RWPE1 (cell line): ENCODE data around the gene MAPK4.

ENCODE experiments used
- CTCF ChIA-PET: fragments of 350-600 bp; sonication (Branson Sonifier 250); formaldehyde crosslinking; extraction: SDS; loops from one replicate; lab custom pipeline; 2021; lab: Yijun Ruan, JAX
- POLR2A ChIA-PET: fragments of 400-600 bp; formaldehyde crosslinking; extraction: SDS; loops from one replicate; lab custom pipeline; 2020; ENCODE audit warnings: antibody characterized with exemption; ENCODE audit not compliant: low non-redundant PET; lab: Yijun Ruan, JAX
- DNase-seq: peaks from one replicate; pipeline ENCODE4 v3.0.0; 2012; ENCODE audit warnings: low spot score
- H3K27ac ChIP-seq: fragments of 450-650 bp; 2 replicates; pipeline ENCODE4 v1.5.1; 2017
- TF ChIP-seq, protein P1 (sequence below): fragments of 450-650 bp; conservative IDR thresholded peaks from 2 replicates; pipeline ENCODE4 v1.5.1; 2017; ENCODE audit warnings: low read depth, mild to moderate bottlenecking

MAPK4 gene

DNA sequence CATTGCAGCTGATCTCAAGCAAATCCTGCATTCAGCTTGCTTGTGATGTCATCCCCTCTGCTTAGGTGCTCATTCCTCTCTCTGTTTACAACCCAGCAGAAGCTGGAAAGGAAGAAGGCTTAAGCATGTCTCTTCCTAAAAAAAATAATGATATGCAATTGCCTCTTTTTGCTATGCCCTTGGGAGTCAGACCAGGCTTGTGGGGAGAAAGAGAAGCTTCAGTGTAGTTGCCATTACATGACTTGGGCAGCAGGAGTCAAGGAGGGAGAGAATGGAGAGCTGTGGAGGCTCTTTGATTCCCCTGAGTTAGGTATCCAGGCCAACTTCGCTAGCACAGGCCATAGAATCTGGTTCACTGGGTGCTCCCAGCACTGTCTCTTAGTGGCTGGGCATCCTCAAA lies 101.1 kb downstream of the MAPK4 start:
- no peak overlapping the region for H3K27ac ChIP-seq
- CTCF ChIA-PET: interaction anchor here (0.6 kb wide), 1 partner anchor 370 kb away, joined by 3 read pairs; no protein-coding TSS in a partner anchor
- DNase-seq: no peak
- TF ChIP-seq, protein P1, sequence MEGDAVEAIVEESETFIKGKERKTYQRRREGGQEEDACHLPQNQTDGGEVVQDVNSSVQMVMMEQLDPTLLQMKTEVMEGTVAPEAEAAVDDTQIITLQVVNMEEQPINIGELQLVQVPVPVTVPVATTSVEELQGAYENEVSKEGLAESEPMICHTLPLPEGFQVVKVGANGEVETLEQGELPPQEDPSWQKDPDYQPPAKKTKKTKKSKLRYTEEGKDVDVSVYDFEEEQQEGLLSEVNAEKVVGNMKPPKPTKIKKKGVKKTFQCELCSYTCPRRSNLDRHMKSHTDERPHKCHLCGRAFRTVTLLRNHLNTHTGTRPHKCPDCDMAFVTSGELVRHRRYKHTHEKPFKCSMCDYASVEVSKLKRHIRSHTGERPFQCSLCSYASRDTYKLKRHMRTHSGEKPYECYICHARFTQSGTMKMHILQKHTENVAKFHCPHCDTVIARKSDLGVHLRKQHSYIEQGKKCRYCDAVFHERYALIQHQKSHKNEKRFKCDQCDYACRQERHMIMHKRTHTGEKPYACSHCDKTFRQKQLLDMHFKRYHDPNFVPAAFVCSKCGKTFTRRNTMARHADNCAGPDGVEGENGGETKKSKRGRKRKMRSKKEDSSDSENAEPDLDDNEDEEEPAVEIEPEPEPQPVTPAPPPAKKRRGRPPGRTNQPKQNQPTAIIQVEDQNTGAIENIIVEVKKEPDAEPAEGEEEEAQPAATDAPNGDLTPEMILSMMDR: no peak
- POLR2A ChIA-PET: no interaction called here

- ChIA-PET CTCF (interaction anchor here (0.5 kb wide), 1 partner anchor 531 kb away, joined by 3 read pairs; no protein-coding TSS in a partner anchor), POLR2A (no interaction called here)
- no peak for DNase-seq
- H3K27ac ChIP-seq: no peak overlapping the region
- TF ChIP-seq, protein P1: no peak
These were observed 102.3 kb downstream of the MAPK4 start for GRCh38 chr18:50662177-50662576.

DNA sequence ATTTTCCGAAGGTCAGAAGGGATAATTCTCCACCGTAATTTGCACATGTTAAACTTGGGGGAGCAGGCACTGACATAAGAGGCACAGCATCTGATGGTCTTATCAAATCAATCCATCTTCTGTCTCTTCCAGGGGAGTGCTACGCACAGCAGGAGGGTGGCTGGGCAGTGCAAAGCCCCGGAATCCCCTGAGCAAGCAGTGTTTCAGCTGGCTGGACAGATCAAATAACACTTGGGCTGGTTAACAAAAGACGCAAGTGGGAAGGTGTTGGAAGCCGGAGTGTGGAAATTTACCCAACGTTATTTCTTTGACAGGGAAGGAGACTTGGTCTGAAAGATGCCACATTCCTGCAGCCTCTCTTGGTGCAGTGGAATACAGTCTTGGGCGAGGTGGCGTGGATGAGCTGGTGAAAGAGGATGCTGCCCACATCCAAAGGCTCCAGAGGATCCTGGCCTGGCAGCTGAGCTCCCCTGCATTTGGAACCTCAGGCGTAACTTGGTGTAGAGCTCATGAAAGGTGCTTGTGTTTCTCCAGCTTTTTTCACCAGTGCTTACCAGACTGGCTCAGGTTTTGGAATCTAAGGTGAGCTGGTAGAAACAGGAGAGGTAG lies 103.0 kb downstream of the MAPK4 start:
- no peak overlapping the region for H3K27ac ChIP-seq
- POLR2A ChIA-PET: no interaction called here
- TF ChIP-seq, protein P1: no peak
- CTCF ChIA-PET: interaction anchor here (0.5 kb wide), 1 partner anchor 530 kb away, joined by 3 read pairs; no protein-coding TSS in a partner anchor
- DNase-seq: no peak

DNA sequence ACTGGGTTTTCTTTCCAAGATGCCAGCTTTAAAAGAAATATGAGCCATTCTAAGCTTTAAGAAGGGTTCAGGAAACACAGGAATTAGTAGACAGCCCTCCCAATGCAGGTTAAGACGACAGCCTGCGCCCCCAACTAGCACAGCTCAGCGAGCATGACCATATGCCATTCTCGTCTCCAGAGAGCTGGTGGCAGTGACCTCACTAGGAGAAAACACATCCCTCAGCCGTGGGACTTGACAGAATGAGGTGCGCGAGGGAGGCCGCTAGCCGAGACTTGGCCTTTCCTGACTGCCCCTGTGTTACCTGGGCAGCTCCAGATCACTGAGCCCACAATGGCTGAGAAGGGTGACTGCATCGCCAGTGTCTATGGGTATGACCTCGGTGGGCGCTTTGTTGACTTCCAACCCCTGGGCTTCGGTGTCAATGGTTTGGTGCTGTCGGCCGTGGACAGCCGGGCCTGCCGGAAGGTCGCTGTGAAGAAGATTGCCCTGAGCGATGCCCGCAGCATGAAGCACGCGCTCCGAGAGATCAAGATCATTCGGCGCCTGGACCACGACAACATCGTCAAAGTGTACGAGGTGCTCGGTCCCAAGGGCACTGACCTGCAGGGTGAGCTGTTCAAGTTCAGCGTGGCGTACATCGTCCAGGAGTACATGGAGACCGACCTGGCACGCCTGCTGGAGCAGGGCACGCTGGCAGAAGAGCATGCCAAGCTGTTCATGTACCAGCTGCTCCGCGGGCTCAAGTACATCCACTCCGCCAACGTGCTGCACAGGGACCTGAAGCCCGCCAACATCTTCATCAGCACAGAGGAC lies 103.9 kb downstream of the MAPK4 start:
- no peak for DNase-seq
- ChIA-PET CTCF (no interaction called here), POLR2A (no interaction called here)
- TF ChIP-seq, protein P1: no peak
- no peak overlapping the region for H3K27ac ChIP-seq

DNA sequence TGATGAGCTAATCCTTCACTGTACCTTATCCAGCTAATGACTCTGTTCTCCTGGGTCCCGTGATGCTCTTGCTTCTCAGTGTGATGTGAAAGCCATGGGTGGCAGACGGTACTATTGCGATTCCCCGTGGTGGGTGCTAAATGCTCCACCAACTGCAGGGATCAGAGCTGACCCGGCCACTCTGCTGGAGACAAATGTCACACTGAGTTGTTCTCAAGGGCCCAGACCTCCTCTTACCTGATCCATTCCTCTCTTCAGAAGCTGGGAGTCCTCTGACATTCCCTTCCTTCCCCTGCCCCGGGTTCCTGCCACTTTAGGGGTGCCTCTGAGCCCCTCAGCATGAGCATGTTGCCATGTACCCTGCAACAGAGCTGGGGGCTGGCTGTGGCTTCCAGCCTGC lies 105.1 kb downstream of the MAPK4 start:
- DNase-seq: no peak
- POLR2A ChIA-PET: no interaction called here
- TF ChIP-seq, protein P1: no peak
- H3K27ac ChIP-seq: no peak overlapping the region
- CTCF ChIA-PET: no interaction called here

DNA sequence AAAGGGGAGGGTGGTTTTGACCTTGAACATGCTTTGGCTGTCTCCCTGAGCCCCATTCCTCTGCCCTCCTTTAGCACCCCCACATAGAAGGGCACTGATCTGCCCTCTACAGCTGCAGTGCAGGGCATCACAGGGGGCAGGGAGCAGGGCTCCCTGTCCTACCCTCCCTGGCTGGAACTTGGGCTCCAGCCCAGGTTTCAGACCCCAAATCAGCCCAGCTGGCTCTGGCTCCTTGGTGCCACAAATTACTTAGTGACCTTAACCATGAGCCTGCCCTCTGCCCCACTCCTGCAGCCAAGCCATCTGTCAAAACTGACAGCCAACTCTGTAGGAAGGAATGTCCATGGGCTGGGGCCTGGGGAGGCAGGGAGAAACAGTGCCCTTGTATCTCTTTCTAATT lies 105.6 kb downstream of the MAPK4 start:
- H3K27ac ChIP-seq: no peak overlapping the region
- CTCF ChIA-PET: no interaction called here
- POLR2A ChIA-PET: no interaction called here
- TF ChIP-seq, protein P1: no peak
- DNase-seq: no peak
